Measurements from ENCODE around the gene LCP2. TPM values are rescaled to one million over a fixed set of nuclear protein-coding genes. Genes with fewer than 3 reads are reported as not detected.

The LCP2 gene
- polyA plus RNA-seq, 2 of the 4 experiments (the other 2 are of a cell fraction) = not detected

DNA sequence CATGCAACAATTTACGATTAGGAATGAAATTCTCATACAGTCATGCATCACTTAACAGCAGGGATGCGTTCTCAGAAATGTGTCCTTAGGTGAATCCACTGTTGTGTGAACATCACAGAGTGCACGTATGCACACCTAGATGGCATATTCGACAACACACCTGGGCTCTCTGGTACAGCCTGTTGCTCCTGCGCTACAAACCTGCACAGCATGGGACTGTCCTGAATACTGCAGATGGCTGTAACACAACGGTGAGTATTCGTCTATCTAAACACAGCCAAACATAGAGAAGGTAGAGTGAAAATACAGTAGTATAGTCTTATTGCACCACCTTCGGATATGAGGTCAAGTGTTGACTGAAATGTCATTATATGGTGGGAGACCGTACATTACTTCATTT is 44.0 kb upstream of the LCP2 start:
- no peaks in the 10 kb centered on the region for H3K4me1 ChIP-seq
- DNase-seq (ENCODE audit: low read depth in 1 of 2, low spot score in 1 of 2) (no peak), ATAC-seq (no peak), FAIRE-seq (no peak)
- no peak overlapping the region for H3K27ac ChIP-seq
- ChIA-PET POLR2A (no interaction called here), CTCF (interaction anchor here (1.1 kb wide), 1 partner anchor 74 kb away, joined by 3 read pairs; no protein-coding TSS in a partner anchor)
- WGBS (ENCODE audit: missing lambda C conversion rate) = 60% methylated on average over 9 of the region's 9 CpGs
- no peak overlapping the region for H3K4me3 ChIP-seq
- TF ChIP-seq RAD21 (conservative IDR thresholded peaks at IDR 0.05 in 1 of 2, IDR thresholded peaks at IDR 0.05 in 1 of 2) = no peak
- H3K9me3 ChIP-seq = peaks cover 7% of the 10 kb centered on the region; the same call in 1 of the 3 replicates
- no peak overlapping the region for H3K4me2 ChIP-seq

DNA sequence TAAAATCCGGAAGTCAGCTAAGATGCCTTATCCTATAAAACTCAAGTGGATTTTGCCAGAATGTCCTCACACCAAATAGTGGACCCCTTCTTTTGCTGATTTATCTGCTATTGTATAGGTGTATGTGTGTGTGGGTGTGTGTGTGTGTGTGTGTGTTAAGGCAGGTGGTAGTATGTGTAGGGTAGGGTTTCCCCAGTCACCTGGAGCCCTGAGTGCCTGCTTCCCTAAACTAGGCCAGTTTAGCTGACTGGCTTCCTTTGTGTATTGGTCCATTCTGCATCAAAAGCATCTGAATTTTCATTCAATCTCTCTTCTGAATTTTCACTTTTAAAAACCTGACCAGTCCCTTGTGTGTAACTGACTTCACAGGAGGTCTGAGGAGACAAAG is 42.2 kb upstream of the LCP2 start:
- TF ChIP-seq NR3C1 (IDR thresholded peaks at IDR 0.05) = no peak
- no peak for TF ChIP-seq NFE2L2 (conservative IDR thresholded peaks at IDR 0.05; ENCODE audit: low read length)
- TF ChIP-seq HOXA7 (CRISPR knock-in tag; IDR thresholded peaks at IDR 0.05) = no peak
- TF ChIP-seq, protein P1, sequence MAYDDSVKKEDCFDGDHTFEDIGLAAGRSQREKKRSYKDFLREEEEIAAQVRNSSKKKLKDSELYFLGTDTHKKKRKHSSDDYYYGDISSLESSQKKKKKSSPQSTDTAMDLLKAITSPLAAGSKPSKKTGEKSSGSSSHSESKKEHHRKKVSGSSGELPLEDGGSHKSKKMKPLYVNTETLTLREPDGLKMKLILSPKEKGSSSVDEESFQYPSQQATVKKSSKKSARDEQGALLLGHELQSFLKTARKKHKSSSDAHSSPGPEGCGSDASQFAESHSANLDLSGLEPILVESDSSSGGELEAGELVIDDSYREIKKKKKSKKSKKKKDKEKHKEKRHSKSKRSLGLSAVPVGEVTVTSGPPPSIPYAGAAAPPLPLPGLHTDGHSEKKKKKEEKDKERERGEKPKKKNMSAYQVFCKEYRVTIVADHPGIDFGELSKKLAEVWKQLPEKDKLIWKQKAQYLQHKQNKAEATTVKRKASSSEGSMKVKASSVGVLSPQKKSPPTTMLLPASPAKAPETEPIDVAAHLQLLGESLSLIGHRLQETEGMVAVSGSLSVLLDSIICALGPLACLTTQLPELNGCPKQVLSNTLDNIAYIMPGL (CRISPR knock-in tag; IDR thresholded peaks at IDR 0.05; ENCODE audit: borderline replicate concordance) = no peak
- no peak for TF ChIP-seq KDM1A (IDR thresholded peaks at IDR 0.05; ENCODE audit: low read depth)
- TF ChIP-seq RFX5 (IDR thresholded peaks at IDR 0.05) = no peak
- TF ChIP-seq, protein P2, sequence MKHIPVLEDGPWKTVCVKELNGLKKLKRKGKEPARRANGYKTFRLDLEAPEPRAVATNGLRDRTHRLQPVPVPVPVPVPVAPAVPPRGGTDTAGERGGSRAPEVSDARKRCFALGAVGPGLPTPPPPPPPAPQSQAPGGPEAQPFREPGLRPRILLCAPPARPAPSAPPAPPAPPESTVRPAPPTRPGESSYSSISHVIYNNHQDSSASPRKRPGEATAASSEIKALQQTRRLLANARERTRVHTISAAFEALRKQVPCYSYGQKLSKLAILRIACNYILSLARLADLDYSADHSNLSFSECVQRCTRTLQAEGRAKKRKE (CRISPR knock-in tag; IDR thresholded peaks at IDR 0.05; ENCODE audit: low read depth) = no peak
- TF ChIP-seq, protein P3, sequence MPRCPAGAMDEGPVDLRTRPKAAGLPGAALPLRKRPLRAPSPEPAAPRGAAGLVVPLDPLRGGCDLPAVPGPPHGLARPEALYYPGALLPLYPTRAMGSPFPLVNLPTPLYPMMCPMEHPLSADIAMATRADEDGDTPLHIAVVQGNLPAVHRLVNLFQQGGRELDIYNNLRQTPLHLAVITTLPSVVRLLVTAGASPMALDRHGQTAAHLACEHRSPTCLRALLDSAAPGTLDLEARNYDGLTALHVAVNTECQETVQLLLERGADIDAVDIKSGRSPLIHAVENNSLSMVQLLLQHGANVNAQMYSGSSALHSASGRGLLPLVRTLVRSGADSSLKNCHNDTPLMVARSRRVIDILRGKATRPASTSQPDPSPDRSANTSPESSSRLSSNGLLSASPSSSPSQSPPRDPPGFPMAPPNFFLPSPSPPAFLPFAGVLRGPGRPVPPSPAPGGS (IDR thresholded peaks at IDR 0.05) = no peak
- TF ChIP-seq, protein P4, sequence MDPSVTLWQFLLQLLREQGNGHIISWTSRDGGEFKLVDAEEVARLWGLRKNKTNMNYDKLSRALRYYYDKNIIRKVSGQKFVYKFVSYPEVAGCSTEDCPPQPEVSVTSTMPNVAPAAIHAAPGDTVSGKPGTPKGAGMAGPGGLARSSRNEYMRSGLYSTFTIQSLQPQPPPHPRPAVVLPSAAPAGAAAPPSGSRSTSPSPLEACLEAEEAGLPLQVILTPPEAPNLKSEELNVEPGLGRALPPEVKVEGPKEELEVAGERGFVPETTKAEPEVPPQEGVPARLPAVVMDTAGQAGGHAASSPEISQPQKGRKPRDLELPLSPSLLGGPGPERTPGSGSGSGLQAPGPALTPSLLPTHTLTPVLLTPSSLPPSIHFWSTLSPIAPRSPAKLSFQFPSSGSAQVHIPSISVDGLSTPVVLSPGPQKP (IDR thresholded peaks at IDR 0.05; ENCODE audit: low read depth, low read length) = no peak
- no peak for TF ChIP-seq CHD4 (IDR thresholded peaks at IDR 0.05; ENCODE audit: borderline replicate concordance)
- TF ChIP-seq, protein P5, sequence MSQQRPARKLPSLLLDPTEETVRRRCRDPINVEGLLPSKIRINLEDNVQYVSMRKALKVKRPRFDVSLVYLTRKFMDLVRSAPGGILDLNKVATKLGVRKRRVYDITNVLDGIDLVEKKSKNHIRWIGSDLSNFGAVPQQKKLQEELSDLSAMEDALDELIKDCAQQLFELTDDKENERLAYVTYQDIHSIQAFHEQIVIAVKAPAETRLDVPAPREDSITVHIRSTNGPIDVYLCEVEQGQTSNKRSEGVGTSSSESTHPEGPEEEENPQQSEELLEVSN (IDR thresholded peaks at IDR 0.05; ENCODE audit: borderline replicate concordance, low read depth) = no peak
- TF ChIP-seq FOXS1 (CRISPR knock-in tag; IDR thresholded peaks at IDR 0.05) = no peak
- no peak for TF ChIP-seq KDM5A (IDR thresholded peaks at IDR 0.05)
- no peak for TF ChIP-seq HOXB5 (CRISPR knock-in tag; IDR thresholded peaks at IDR 0.05)
- no peak for TF ChIP-seq NPAS2 (CRISPR knock-in tag; IDR thresholded peaks at IDR 0.05; ENCODE audit: borderline replicate concordance)
- CTCF ChIA-PET = interaction anchor here (1.4 kb wide), 1 partner anchor 72 kb away, joined by 6 read pairs; no protein-coding TSS in a partner anchor

More for the DNA sequence above, 42.2 kb upstream of the LCP2 start:
- Histone ChIP-seq H3K4me2 (no peak overlapping the region), H3K9me3 (no peaks in the 10 kb centered on the region; the same call in 2 of the 3 replicates), H3K4me1 (no peaks in the 10 kb centered on the region), H3K27ac (no peak overlapping the region), H3K4me3 (no peak overlapping the region)
- FAIRE-seq = no peak
- WGBS (ENCODE audit: missing lambda C conversion rate) = 95% methylated on average over 1 of the region's 1 CpG
- POLR2A ChIA-PET = no interaction called here
- no peak for DNase-seq (ENCODE audit: low read depth in 1 of 2, low spot score in 1 of 2)
- no peak for ATAC-seq

Measured in A549 (cell line).